ENCODE measurements around the gene LMX1A. TPM values are rescaled to one million over a fixed set of nuclear protein-coding genes. Genes with fewer than 3 reads are reported as not detected.

LMX1A gene
- total RNA-seq, 1 experiment from 2014 or later: not detected

DNA sequence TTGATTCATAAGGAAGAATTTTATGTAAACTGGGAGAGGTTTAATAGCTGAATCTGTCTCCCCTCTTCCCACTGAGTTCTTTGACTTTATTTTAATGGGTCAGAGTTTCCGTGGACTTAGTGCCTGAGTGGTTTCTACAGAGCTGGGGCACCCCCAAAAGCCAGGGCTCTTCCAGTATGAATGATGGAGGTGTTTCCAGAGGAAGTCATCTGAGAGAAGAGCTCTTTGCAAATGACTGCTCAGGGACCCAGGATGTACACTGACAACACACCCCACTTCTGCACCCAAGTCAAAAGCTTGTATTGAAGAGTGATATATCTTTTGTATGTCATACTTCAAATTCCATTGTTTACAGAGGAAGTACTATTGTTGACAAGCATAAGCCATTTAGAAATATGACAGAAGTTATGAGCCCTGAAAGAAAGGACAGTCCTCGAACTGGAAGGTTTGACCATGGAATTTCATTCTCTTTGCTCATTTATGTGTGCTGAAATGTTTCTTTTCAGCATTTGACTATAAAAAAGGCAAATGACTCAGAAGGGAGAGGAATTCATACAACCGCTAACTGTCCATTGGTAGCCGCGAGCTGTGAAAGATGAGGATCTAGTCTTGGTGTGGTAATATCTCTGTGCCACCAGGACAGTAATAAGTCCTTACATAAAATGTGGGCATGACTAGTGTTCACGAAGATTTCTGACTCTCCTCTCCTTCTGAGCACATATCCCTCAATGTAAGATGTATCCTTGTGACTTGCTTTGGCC is 25.4 kb upstream of the LMX1A start:
- POLR2A ChIA-PET: no interaction called here

DNA sequence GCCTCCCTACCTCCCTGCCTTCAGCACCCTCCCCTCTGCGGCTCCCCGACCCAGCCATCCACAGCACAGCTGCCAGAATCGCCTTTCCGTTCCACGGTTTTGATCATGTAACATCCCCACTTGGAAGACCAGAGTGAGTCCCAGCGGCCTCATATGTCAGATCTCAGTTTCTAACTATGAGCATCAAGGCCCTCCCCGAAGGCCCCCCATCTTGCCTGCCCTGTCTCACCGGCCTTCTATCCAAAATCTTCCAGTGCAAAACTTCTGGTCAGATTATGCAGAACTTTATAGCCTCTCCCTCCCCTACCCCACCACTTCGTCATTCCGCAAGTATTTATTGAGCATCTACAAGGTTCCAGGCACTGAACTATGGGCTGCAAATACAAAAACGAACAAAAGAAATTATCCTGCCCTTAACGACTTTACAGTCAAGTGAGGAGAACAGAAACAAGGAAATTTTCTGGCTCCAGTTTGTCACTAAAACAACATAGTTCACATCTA is 20.3 kb upstream of the LMX1A start:
- CTCF ChIA-PET: interaction anchor here (1.9 kb wide), 1 partner anchor 9 kb away, joined by 7 read pairs; no protein-coding TSS in a partner anchor
- in situ Hi-C loops (cut with HindIII; ENCODE audit: low pct_unique_long_range_greater_than_20kb, low sequenced_read_pairs): no loop called here

More for the DNA sequence above, 25.4 kb upstream of the LMX1A start:
- Histone ChIP-seq H3K4me3 (ENCODE audit: low read depth in 2 of 2, low read length in 2 of 2) (no peak overlapping the region), H3K27ac (ENCODE audit: low read length) (no peak overlapping the region), H3K4me1 (ENCODE audit: control insufficient read depth, insufficient read depth, low read length) (no peaks in the 10 kb centered on the region), H3K36me3 (ENCODE audit: control insufficient read depth, insufficient read depth, low read length) (no peaks in the 10 kb centered on the region), H3K27me3 (ENCODE audit: control insufficient read depth, insufficient read depth, low read length) (peaks cover 6% of the 10 kb centered on the region; the same call in 1 of the 2 replicates), H3K9me3 (ENCODE audit: control insufficient read depth, insufficient read depth, low read depth, low read length) (no peaks in the 10 kb centered on the region)
- ATAC-seq (no peak), DNase-seq (ENCODE audit: low read depth, low spot score) (no peak)
- no peak for TF ChIP-seq TCF7L2 (IDR thresholded peaks at IDR 0.05; ENCODE audit: low read depth, low read length)
- TF ChIP-seq SIN3A (IDR thresholded peaks at IDR 0.05; ENCODE audit: borderline replicate concordance, insufficient read depth, low read depth, low read length): no peak
- no peak for TF ChIP-seq POLR2AphosphoS5 (IDR thresholded peaks at IDR 0.05; ENCODE audit: low read depth, low read length)
- TF ChIP-seq, protein P1, sequence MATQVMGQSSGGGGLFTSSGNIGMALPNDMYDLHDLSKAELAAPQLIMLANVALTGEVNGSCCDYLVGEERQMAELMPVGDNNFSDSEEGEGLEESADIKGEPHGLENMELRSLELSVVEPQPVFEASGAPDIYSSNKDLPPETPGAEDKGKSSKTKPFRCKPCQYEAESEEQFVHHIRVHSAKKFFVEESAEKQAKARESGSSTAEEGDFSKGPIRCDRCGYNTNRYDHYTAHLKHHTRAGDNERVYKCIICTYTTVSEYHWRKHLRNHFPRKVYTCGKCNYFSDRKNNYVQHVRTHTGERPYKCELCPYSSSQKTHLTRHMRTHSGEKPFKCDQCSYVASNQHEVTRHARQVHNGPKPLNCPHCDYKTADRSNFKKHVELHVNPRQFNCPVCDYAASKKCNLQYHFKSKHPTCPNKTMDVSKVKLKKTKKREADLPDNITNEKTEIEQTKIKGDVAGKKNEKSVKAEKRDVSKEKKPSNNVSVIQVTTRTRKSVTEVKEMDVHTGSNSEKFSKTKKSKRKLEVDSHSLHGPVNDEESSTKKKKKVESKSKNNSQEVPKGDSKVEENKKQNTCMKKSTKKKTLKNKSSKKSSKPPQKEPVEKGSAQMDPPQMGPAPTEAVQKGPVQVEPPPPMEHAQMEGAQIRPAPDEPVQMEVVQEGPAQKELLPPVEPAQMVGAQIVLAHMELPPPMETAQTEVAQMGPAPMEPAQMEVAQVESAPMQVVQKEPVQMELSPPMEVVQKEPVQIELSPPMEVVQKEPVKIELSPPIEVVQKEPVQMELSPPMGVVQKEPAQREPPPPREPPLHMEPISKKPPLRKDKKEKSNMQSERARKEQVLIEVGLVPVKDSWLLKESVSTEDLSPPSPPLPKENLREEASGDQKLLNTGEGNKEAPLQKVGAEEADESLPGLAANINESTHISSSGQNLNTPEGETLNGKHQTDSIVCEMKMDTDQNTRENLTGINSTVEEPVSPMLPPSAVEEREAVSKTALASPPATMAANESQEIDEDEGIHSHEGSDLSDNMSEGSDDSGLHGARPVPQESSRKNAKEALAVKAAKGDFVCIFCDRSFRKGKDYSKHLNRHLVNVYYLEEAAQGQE (IDR thresholded peaks at IDR 0.05; ENCODE audit: insufficient read depth in 1 of 2, low read depth in 2 of 2, low read length in 1 of 2): no peak
- TF ChIP-seq, protein P2, sequence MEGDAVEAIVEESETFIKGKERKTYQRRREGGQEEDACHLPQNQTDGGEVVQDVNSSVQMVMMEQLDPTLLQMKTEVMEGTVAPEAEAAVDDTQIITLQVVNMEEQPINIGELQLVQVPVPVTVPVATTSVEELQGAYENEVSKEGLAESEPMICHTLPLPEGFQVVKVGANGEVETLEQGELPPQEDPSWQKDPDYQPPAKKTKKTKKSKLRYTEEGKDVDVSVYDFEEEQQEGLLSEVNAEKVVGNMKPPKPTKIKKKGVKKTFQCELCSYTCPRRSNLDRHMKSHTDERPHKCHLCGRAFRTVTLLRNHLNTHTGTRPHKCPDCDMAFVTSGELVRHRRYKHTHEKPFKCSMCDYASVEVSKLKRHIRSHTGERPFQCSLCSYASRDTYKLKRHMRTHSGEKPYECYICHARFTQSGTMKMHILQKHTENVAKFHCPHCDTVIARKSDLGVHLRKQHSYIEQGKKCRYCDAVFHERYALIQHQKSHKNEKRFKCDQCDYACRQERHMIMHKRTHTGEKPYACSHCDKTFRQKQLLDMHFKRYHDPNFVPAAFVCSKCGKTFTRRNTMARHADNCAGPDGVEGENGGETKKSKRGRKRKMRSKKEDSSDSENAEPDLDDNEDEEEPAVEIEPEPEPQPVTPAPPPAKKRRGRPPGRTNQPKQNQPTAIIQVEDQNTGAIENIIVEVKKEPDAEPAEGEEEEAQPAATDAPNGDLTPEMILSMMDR (IDR thresholded peaks at IDR 0.05): no peak
- intact Hi-C loops (cut with micrococcal nuclease; ENCODE audit: unreplicated experiment) (no loop called here), in situ Hi-C loops (cut with HindIII; ENCODE audit: low pct_unique_long_range_greater_than_20kb, low sequenced_read_pairs) (no loop called here)
- BruUV-seq (replicated peaks): no TSS peak
- CTCF ChIA-PET: no interaction called here

More for the DNA sequence above, 20.3 kb upstream of the LMX1A start:
- no peaks in the 10 kb centered on the region for H3K36me3 ChIP-seq (ENCODE audit: control insufficient read depth, insufficient read depth, low read length)
- peak overlapping the region; percentile 30 to 54 for H3K4me3 ChIP-seq (ENCODE audit: low read depth in 2 of 2, low read length in 2 of 2)
- peaks cover 8% of the 10 kb centered on the region; the same call in 1 of the 2 replicates for H3K27me3 ChIP-seq (ENCODE audit: control insufficient read depth, insufficient read depth, low read length)
- DNase-seq (ENCODE audit: low read depth, low spot score) (no peak), ATAC-seq (no peak)
- no TSS peak for BruUV-seq (replicated peaks)
- POLR2A ChIA-PET: no interaction called here
- TF ChIP-seq POLR2AphosphoS5 (IDR thresholded peaks at IDR 0.05; ENCODE audit: low read depth, low read length) (no peak), SIN3A (IDR thresholded peaks at IDR 0.05; ENCODE audit: borderline replicate concordance, insufficient read depth, low read depth, low read length) (no peak), TCF7L2 (IDR thresholded peaks at IDR 0.05; ENCODE audit: low read depth, low read length) (no peak)
- TF ChIP-seq, protein P2 (IDR thresholded peaks at IDR 0.05): no peak
- TF ChIP-seq, protein P1 (IDR thresholded peaks at IDR 0.05; ENCODE audit: insufficient read depth in 1 of 2, low read depth in 2 of 2, low read length in 1 of 2): no peak
- intact Hi-C loops (cut with micrococcal nuclease; ENCODE audit: unreplicated experiment): no loop called here
- H3K9me3 ChIP-seq (ENCODE audit: control insufficient read depth, insufficient read depth, low read depth, low read length): no peaks in the 10 kb centered on the region
- no peak overlapping the region for H3K27ac ChIP-seq (ENCODE audit: low read length)
- no peaks in the 10 kb centered on the region for H3K4me1 ChIP-seq (ENCODE audit: control insufficient read depth, insufficient read depth, low read length)

Data from Panc1 (cell line).